PC-3 (cell line): ENCODE results near the gene AP1B1. TPM values are rescaled to one million over a fixed set of nuclear protein-coding genes. Genes with fewer than 3 reads are reported as not detected.

ENCODE experiments used
- ATAC-seq: fragments of 200-7000 bp; cut with Tn5 transposase; 2 replicates; pipeline ENCODE4 v1.9.1; 2020; ENCODE audit warnings: mild to moderate bottlenecking, moderate library complexity
- BruUV-seq: library from RNA; stranded (reverse); fragments of 400-500 nt; replicated peaks from 2 replicates; lab custom pipeline; 2021; lab: Mats Ljungman, UMichigan
- CTCF ChIA-PET: fragments of 300-600 bp; sonication (Branson Sonifier 250); formaldehyde crosslinking; loops from one replicate; lab custom pipeline; 2022; ENCODE audit warnings: antibody characterized with exemption; lab: Charles Lee
- POLR2A ChIA-PET: fragments of 300-600 bp; sonication (Branson Sonifier 250); formaldehyde crosslinking; loops from one replicate; lab custom pipeline; 2022; ENCODE audit warnings: antibody characterized with exemption; ENCODE audit not compliant: unreplicated experiment; lab: Charles Lee
- DNase-seq: peaks from one replicate; pipeline ENCODE4 v3.0.0-alpha.2; 2015
- H2AFZ ChIP-seq: fragments of 300-600 bp; sonication (generic); 2 replicates; pipeline ENCODE4 v1.6.0; 2016; ENCODE audit warnings: antibody characterized with exemption, low read length
- H3F3A ChIP-seq: fragments of 300-600 bp; sonication (generic); one replicate; pipeline ENCODE4 v1.6.0; 2017; ENCODE audit warnings: antibody characterized with exemption, low read length, control low read depth, mild to moderate bottlenecking; ENCODE audit not compliant: unreplicated experiment
- H3K27ac ChIP-seq: fragments of 300-600 bp; sonication (generic); 2 replicates; pipeline ENCODE4 v1.5.1; 2016; ENCODE audit warnings: mild to moderate bottlenecking, low read length
- H3K27me3 ChIP-seq: fragments of 300-600 bp; sonication (generic); 2 replicates; pipeline ENCODE4 v1.6.1; 2016; ENCODE audit warnings: low read length, mixed read lengths
- H3K36me3 ChIP-seq: fragments of 300-600 bp; sonication (generic); 2 replicates; pipeline ENCODE4 v1.6.1; 2016; ENCODE audit warnings: low read depth, mixed run types, low read length, mixed read lengths
- H3K4me1 ChIP-seq: fragments of 300-600 bp; sonication (generic); 2 replicates; pipeline ENCODE4 v1.5.1; 2016; ENCODE audit warnings: low read length; ENCODE audit not compliant: insufficient read depth
- H3K4me2 ChIP-seq: fragments of 300-600 bp; sonication (generic); 2 replicates; pipeline ENCODE4 v1.6.0; 2016; ENCODE audit warnings: low read length
- H3K4me3 ChIP-seq: fragments of 300-600 bp; sonication (generic); 2 replicates; pipeline ENCODE4 v1.5.1; 2016; ENCODE audit warnings: mild to moderate bottlenecking, low read length, mixed read lengths
- H3K79me2 ChIP-seq: fragments of 300-600 bp; sonication (generic); 2 replicates; pipeline ENCODE4 v1.6.1; 2017; ENCODE audit warnings: low read length, mixed read lengths
- H3K9ac ChIP-seq: fragments of 300-600 bp; sonication (generic); 2 replicates; pipeline ENCODE4 v1.6.0; 2016; ENCODE audit warnings: mild to moderate bottlenecking, low read length
- H3K9me2 ChIP-seq: fragments of 300-600 bp; sonication (generic); replicated peaks from 2 replicates; pipeline ENCODE4 v1.6.1; 2016; ENCODE audit warnings: mixed run types, low read length, mixed read lengths
- H3K9me3 ChIP-seq: fragments of 300-600 bp; sonication (generic); 2 replicates; pipeline ENCODE4 v1.6.1; 2016; ENCODE audit warnings: low read length, mixed read lengths
- H4K20me1 ChIP-seq: fragments of 300-600 bp; sonication (generic); 2 replicates; pipeline ENCODE4 v1.6.1; 2016; ENCODE audit warnings: low read length, mixed read lengths
- CTCF ChIP-seq: fragments of 300-600 bp; sonication (generic); conservative IDR thresholded peaks from 2 replicates; pipeline ENCODE4 v1.5.1; 2017; ENCODE audit warnings: antibody characterized with exemption, low read depth, mild to moderate bottlenecking, low read length
- EZH2 ChIP-seq: fragments of 300-600 bp; sonication (generic); IDR thresholded peaks from one replicate; pipeline ENCODE4 v1.6.1; 2017; ENCODE audit warnings: antibody characterized with exemption, mild to moderate bottlenecking, low read length; ENCODE audit not compliant: unreplicated experiment
- EZH2phosphoT487 ChIP-seq: fragments of 300-600 bp; sonication (generic); IDR thresholded peaks from 2 replicates; pipeline ENCODE4 v1.6.1; 2018; ENCODE audit warnings: mild to moderate bottlenecking, antibody characterized with exemption, low read length, borderline replicate concordance
- intact Hi-C: fragments of 100-400 bp; cut with micrococcal nuclease; formaldehyde crosslinking; loops from 2 replicates; pipeline ENCODE4 v1.9.0; 2023
- total RNA-seq: library from RNA; depleted of rRNA; stranded (reverse); fragments of >200 nt; gene quantifications from 2 replicates; pipeline ENCODE4 v1.2.3, GENCODE V29; 2014

AP1B1 gene
- total RNA-seq, 1 experiment from 2014 or later, result 81.2 TPM

- no peak for DNase-seq
- Histone ChIP-seq H3K4me3 (no peak overlapping the region), H3K4me2 (no peak overlapping the region), H4K20me1 (no peaks in the 10 kb centered on the region), H3K9me3 (no peaks in the 10 kb centered on the region), H3K27me3 (peaks cover 5% of the 10 kb centered on the region; the same call in 1 of the 2 replicates), H3K36me3 (no peaks in the 10 kb centered on the region), H3K4me1 (peaks cover 8% of the 10 kb centered on the region), H3K9ac (no peak overlapping the region), H3K27ac (no peak overlapping the region), H3F3A (no peaks in the 10 kb centered on the region), H3K9me2 (no peaks in the 10 kb centered on the region), H2AFZ (no peak overlapping the region), H3K79me2 (no peaks in the 10 kb centered on the region)
- TF ChIP-seq EZH2 (no peak), EZH2phosphoT487 (no peak), CTCF (no peak)
- ChIA-PET CTCF (interaction anchor here (0.9 kb wide), 1 partner anchor 18 kb away, joined by 3 read pairs; no protein-coding TSS in a partner anchor), POLR2A (no interaction called here)
- intact Hi-C loops, result no loop called here
- no peak for ATAC-seq
- no TSS peak for BruUV-seq
Observed at GRCh38 chr22:29316141-29316828, 72.1 kb downstream of the AP1B1 start.

DNA sequence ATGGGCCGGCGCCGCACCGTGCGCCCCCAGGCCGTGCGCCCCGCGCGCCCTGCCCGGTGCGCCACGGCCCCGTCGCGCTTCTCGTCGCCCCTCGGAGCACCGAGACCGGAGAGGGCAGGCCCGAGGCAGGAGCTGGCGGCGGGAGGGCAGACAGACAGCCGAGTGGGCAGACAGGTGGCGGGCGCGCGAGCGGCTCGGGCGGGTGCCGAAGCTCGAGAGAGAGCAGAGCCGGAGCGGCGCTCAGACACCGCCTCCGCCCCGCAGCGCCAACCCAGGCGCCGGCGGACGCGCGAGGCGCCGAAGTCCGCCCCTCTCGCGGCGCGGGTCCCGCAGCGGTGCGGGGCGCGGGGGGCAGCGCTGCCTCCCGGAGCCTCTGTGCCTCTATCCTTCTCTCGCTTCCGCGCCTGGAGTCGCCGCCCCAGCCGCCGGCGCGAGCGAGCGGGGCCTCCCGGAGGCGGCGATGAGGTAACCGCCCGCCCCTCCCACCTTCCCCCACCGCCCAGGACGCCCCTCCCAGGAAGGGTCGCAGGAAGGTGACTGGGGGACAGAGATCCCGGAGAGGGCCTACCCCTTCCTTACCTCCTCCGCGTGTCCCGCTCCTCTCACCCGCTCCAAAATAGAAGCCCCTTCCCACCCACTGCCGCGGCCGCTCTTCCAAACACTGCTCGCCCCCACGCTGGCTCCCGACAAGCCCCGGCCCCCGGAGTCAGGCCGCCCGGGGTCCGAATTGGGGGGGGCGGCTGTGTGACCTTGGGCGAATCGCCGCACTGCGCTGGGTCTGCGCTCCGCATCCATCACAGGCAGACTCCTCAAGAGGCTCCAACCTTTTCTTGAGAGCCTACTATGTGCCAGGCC lies 72.9 kb downstream of the AP1B1 start, which contains the start of gene RASL10A:
Gene RASL10A (minus strand): TSS at position 412 of the 855 bp plus-strand sequence. CDS start 451 bp downstream, outside the sequence.
- CTCF ChIA-PET, result no interaction called here

More for the DNA sequence above, 72.9 kb downstream of the AP1B1 start, which contains the start of gene RASL10A:
- Histone ChIP-seq H3K9me3 (no peaks in the 10 kb centered on the region), H3K4me3 (peak within 1 kb of the TSS; percentile 51; the same call in 1 of the 2 replicates), H3K9me2 (no peaks in the 10 kb centered on the region), H3K9ac (no peak within 1 kb of the TSS), H3F3A (no peaks in the 10 kb centered on the region), H3K36me3 (no peaks in the 10 kb centered on the region), H3K4me1 (peaks cover 14% of the 10 kb centered on the region), H4K20me1 (no peaks in the 10 kb centered on the region), H3K27ac (no peak within 1 kb of the TSS), H2AFZ (peak within 1 kb of the TSS; percentile 55; the same call in 1 of the 2 replicates), H3K79me2 (peaks cover under 1% of the 10 kb centered on the region; the same call in 1 of the 2 replicates), H3K27me3 (peaks cover 5% of the 10 kb centered on the region; the same call in 1 of the 2 replicates), H3K4me2 (peak within 1 kb of the TSS; percentile 74)
- POLR2A ChIA-PET, result no interaction called here
- BruUV-seq, result no TSS peak
- DNase-seq, result no peak
- intact Hi-C loops, result no loop called here
- TF ChIP-seq EZH2, result no peak
- TF ChIP-seq CTCF, result no peak
- no peak for TF ChIP-seq EZH2phosphoT487
- ATAC-seq, result no peak
